ENCODE results near the gene PLEKHN1.

- no peak for TF ChIP-seq POLR2A (IDR thresholded peaks at IDR 0.05)
- no peak for TF ChIP-seq EP300 (IDR thresholded peaks at IDR 0.05)
- TF ChIP-seq POLR2AphosphoS5 (IDR thresholded peaks at IDR 0.05) = no peak
- TF ChIP-seq, protein P1, sequence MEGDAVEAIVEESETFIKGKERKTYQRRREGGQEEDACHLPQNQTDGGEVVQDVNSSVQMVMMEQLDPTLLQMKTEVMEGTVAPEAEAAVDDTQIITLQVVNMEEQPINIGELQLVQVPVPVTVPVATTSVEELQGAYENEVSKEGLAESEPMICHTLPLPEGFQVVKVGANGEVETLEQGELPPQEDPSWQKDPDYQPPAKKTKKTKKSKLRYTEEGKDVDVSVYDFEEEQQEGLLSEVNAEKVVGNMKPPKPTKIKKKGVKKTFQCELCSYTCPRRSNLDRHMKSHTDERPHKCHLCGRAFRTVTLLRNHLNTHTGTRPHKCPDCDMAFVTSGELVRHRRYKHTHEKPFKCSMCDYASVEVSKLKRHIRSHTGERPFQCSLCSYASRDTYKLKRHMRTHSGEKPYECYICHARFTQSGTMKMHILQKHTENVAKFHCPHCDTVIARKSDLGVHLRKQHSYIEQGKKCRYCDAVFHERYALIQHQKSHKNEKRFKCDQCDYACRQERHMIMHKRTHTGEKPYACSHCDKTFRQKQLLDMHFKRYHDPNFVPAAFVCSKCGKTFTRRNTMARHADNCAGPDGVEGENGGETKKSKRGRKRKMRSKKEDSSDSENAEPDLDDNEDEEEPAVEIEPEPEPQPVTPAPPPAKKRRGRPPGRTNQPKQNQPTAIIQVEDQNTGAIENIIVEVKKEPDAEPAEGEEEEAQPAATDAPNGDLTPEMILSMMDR (IDR thresholded peaks at IDR 0.05) = no peak
Observed at GRCh38 chr1:981955-982558, 15.8 kb downstream of the PLEKHN1 start, which contains the start of gene PERM1.
